Measurements from ENCODE around the gene POMT2.

The POMT2 gene

DNA sequence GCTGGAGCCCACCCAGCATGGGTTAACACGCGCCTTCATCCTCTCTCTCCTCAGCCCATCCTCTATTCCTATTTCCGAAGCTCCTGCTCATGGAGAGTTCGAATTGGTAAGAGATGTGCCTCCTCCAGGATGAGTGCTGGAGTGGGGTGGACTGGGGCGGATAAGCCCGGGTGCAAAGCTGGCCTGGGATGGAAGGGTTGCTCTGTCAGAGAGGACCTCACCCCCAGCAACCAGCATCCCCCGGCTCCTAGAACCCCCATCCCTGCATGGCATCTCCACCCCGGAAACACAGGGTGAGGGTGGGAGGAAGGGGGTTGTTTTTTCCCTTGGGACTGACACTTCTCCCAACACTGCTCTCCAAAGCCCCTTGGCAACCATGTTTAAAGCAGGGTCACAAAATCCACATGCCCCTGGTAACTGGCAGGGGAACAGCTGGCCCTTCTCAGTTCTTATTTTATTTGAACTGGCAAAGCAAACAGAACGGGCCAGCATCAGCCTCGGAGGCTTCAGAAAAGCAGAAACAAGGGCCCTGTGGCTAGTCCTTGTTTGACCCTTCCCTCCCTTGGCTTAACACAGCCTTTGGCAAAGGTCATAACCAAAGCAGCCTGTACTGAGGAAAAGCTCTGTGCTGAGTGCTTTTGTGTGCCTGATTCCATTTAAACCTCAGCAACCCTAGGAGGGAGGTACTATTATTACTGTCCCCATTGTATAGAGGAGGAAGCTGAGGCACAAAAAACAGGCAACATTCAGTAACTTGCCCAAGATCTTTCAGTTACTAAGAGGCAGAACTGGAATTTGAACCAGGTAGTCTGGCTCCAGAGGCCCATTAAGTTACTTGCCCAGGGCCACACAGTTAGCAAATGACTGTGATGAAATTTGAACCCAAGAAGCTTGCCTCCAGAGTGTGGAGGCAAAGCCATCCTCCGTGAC is 4.4 kb upstream of the POMT2 start:
- H3K79me2 ChIP-seq (ENCODE audit: control insufficient read depth, low read length) = peaks cover 17% of the 10 kb centered on the region
- H3K4me2 ChIP-seq (ENCODE audit: low read length) = no peak overlapping the region
- H3K27me3 ChIP-seq (ENCODE audit: control insufficient read depth, low read length) = no peaks in the 10 kb centered on the region
- no peaks in the 10 kb centered on the region for H4K20me1 ChIP-seq (ENCODE audit: control insufficient read depth, insufficient read depth, low read depth, low read length)
- no peak overlapping the region for H3K4me3 ChIP-seq (ENCODE audit: low read length)
- peaks cover 5% of the 10 kb centered on the region; the same call in 1 of the 2 replicates for H3F3A ChIP-seq (ENCODE audit: control insufficient read depth, insufficient read depth)
- H3K4me1 ChIP-seq (ENCODE audit: control insufficient read depth, low read length) = peaks cover 13% of the 10 kb centered on the region
- H3K9me2 ChIP-seq (replicated peaks; ENCODE audit: control insufficient read depth, low read length) = no peaks in the 10 kb centered on the region
- no peaks in the 10 kb centered on the region for H3K9me3 ChIP-seq (ENCODE audit: control insufficient read depth, insufficient read depth, low read length)
- H3K27ac ChIP-seq (ENCODE audit: low read depth, low read length) = no peak overlapping the region
- TF ChIP-seq, protein P1, sequence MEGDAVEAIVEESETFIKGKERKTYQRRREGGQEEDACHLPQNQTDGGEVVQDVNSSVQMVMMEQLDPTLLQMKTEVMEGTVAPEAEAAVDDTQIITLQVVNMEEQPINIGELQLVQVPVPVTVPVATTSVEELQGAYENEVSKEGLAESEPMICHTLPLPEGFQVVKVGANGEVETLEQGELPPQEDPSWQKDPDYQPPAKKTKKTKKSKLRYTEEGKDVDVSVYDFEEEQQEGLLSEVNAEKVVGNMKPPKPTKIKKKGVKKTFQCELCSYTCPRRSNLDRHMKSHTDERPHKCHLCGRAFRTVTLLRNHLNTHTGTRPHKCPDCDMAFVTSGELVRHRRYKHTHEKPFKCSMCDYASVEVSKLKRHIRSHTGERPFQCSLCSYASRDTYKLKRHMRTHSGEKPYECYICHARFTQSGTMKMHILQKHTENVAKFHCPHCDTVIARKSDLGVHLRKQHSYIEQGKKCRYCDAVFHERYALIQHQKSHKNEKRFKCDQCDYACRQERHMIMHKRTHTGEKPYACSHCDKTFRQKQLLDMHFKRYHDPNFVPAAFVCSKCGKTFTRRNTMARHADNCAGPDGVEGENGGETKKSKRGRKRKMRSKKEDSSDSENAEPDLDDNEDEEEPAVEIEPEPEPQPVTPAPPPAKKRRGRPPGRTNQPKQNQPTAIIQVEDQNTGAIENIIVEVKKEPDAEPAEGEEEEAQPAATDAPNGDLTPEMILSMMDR (IDR thresholded peaks at IDR 0.05; ENCODE audit: low read depth, low read length, poor library complexity, severe bottlenecking) = no peak
- TF ChIP-seq EZH2phosphoT487 (IDR thresholded peaks at IDR 0.05; ENCODE audit: borderline replicate concordance, low read length) = no peak
- H3K36me3 ChIP-seq (ENCODE audit: control insufficient read depth, low read length) = peaks cover 4% of the 10 kb centered on the region

DNA sequence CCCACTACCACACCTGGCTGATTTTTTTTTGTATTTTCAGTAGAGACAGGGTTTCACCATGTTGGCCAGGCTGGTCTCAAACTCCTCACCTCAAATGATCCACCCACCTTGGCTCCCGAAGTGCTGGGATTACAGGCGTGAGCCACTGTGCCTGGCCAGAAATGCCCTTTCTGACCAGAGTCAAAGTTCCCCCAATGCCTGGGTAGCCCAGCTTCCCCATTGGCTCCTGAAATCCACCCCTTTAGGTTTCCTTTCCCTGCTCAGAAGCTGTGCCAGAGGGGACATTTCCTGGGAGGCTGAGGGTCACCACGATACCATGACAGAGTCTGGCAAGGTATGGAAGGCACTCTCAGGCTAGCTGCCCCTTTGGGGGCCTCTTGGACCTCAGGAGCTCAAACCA is 3.6 kb upstream of the POMT2 start:
- H3K36me3 ChIP-seq (ENCODE audit: control insufficient read depth, low read length) = peaks cover 4% of the 10 kb centered on the region
- no peak overlapping the region for H3K4me2 ChIP-seq (ENCODE audit: low read length)
- H3K79me2 ChIP-seq (ENCODE audit: control insufficient read depth, low read length) = peaks cover 25% of the 10 kb centered on the region
- H3K9me2 ChIP-seq (replicated peaks; ENCODE audit: control insufficient read depth, low read length) = no peaks in the 10 kb centered on the region
- no peaks in the 10 kb centered on the region for H3K9me3 ChIP-seq (ENCODE audit: control insufficient read depth, insufficient read depth, low read length)
- TF ChIP-seq, protein P1 (IDR thresholded peaks at IDR 0.05; ENCODE audit: low read depth, low read length, poor library complexity, severe bottlenecking) = no peak
- no peak overlapping the region for H3K27ac ChIP-seq (ENCODE audit: low read depth, low read length)
- H3K4me3 ChIP-seq (ENCODE audit: low read length) = no peak overlapping the region
- no peaks in the 10 kb centered on the region for H4K20me1 ChIP-seq (ENCODE audit: control insufficient read depth, insufficient read depth, low read depth, low read length)
- H3F3A ChIP-seq (ENCODE audit: control insufficient read depth, insufficient read depth) = peaks cover 5% of the 10 kb centered on the region; the same call in 1 of the 2 replicates
- peaks cover 21% of the 10 kb centered on the region for H3K4me1 ChIP-seq (ENCODE audit: control insufficient read depth, low read length)
- no peaks in the 10 kb centered on the region for H3K27me3 ChIP-seq (ENCODE audit: control insufficient read depth, low read length)

DNA sequence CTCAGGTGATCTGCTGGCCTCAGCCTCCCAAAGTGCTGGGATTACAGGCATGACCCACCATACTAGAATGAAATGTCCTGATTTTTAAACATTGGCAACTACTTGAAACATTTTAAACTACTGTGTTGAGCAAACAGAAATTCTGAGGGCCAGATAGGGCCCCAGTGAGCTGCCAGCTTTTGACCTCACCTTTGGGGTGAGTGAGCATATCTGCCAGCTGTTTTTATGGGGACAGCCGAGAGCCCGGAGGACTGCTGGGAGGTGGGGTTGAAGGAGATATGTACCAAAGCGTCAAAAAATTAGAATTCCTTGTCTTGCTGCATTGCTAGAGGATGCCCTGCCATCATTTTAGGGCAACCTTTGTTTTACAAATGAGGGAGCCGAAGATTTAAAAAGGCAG is 2.9 kb upstream of the POMT2 start:
- Histone ChIP-seq H3K79me2 (ENCODE audit: control insufficient read depth, low read length) (peaks cover 28% of the 10 kb centered on the region), H3K4me3 (ENCODE audit: low read length) (no peak overlapping the region), H3K27me3 (ENCODE audit: control insufficient read depth, low read length) (no peaks in the 10 kb centered on the region), H3K4me2 (ENCODE audit: low read length) (no peak overlapping the region), H3K9me2 (replicated peaks; ENCODE audit: control insufficient read depth, low read length) (no peaks in the 10 kb centered on the region), H3K36me3 (ENCODE audit: control insufficient read depth, low read length) (peaks cover 4% of the 10 kb centered on the region), H4K20me1 (ENCODE audit: control insufficient read depth, insufficient read depth, low read depth, low read length) (no peaks in the 10 kb centered on the region), H3K9me3 (ENCODE audit: control insufficient read depth, insufficient read depth, low read length) (no peaks in the 10 kb centered on the region), H3F3A (ENCODE audit: control insufficient read depth, insufficient read depth) (peaks cover 5% of the 10 kb centered on the region; the same call in 1 of the 2 replicates), H3K27ac (ENCODE audit: low read depth, low read length) (no peak overlapping the region), H3K4me1 (ENCODE audit: control insufficient read depth, low read length) (peaks cover 24% of the 10 kb centered on the region)
- TF ChIP-seq, protein P1 (IDR thresholded peaks at IDR 0.05; ENCODE audit: low read depth, low read length, poor library complexity, severe bottlenecking) = no peak
- TF ChIP-seq EZH2phosphoT487 (IDR thresholded peaks at IDR 0.05; ENCODE audit: borderline replicate concordance, low read length) = no peak
